Right ventricle myocardium superior (tissue), 1 donor: ENCODE results near the gene INAVA. TPM values are rescaled to one million over a fixed set of nuclear protein-coding genes. Genes with fewer than 3 reads are reported as not detected.

Experiments used
- ATAC-seq: fragments of 200-7000 bp; cut with Tn5 transposase; one replicate; pipeline ENCODE4 v1.9.1; 2020; ENCODE audit warnings: mild to moderate bottlenecking; ENCODE audit not compliant: poor library complexity
- DNase-seq: peaks from one replicate; pipeline ENCODE4 v3.0.0-alpha.2; 2020
- intact Hi-C: fragments of 100-400 bp; cut with DNase I; formaldehyde crosslinking; loops from one replicate; pipeline ENCODE4 v1.11.2; 2022
- total RNA-seq: library from RNA; stranded (reverse); fragmentation: NEBNext Ultra II Directional; extraction: Animal tissue kit (Norgen Biotek cat#: 25700); gene quantifications from one replicate; pipeline ENCODE4 v1.2.1, GENCODE V29; 2021
- donor health status: DM: no; HTN: yes; CAD: no; lungs with severe emphysema.

Gene INAVA
- total RNA-seq, 1 donor from 2014 or later: not detected

GRCh38 chr1:200873671-200874397, 20.9 kb upstream of the INAVA start:
- intact Hi-C loops: no loop called here
- no peak for ATAC-seq
- DNase-seq: no peak

DNA sequence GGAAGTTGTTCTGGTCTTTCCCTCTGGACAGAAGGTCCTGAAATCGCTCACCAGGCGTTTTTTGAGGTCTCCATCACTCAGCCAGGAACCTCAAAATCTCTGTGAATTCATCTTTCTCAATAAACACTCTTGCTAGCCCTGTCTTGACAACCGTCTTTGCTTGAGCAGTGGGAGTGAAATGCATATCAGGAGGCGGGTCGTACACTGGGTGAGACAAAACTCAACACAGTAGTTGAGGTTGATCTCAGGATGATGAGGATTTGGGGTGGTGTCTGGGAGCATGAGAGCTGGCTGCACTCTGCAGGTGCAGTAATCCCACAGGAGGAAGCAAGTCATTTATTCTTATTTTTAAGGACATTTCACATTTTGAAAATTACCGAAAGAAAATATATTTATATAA, 20.0 kb upstream of the INAVA start:
- ATAC-seq (no peak), DNase-seq (no peak)
- intact Hi-C loops: no loop called here

GRCh38 chr1:200875416-200875815, 19.3 kb upstream of the INAVA start:
- ATAC-seq: no peak
- intact Hi-C loops: no loop called here
- no peak for DNase-seq

DNA sequence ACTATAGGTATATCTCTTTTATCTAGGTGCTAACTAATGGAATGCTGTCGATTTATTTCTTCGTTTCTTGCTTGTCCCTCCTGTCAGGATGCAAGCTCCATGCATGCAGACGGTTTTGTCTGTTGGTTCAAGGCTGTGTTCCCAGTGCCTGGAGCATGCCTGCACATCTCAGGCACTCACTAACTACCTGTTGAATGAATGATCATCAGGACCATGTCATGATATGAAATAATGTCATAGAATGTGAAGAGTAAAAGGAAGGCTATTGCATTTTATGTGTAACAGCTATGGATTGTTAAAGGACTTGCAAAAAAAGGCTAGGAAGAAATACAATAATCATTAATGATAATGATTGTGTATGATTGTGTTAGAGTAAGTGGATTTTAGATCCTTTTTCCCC, 17.7 kb upstream of the INAVA start:
- intact Hi-C loops: no loop called here
- ATAC-seq (no peak), DNase-seq (no peak)

DNA sequence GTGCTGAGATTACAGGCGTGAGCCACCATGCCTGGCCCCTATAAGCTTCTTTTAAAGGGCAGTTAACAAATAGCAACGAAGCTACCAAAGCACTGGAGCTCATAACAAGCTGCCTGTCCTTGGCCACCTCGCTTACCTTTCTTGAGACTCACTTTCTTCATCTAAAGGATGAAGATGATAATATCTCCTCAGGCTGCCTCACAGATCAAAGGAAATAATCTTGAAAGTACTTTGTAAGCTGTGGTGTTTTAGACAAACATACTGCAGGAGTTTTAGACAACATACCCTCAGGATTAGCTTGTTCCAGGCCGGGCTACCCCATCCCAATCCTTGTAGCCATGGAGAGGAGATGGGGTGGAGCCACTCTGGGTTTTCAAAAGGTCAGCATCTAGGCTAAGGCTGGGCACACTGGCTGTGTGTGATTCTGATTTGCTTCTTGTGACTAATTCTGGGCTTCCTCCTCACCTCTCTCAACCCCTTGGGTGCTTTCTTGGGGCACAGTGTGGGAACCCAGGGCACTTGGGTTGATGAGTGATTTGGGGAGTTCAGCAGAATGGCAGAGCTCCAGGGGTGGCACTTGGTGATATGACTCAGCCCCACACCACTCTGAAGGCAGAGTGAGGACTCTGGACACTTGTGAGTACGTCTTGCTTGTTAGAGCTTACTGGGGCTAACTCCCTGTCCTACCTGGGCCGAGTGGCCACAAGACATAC, 16.7 kb upstream of the INAVA start:
- DNase-seq: no peak
- intact Hi-C loops: no loop called here
- ATAC-seq: no peak

GRCh38 chr1:200880212-200880611, 14.5 kb upstream of the INAVA start:
- intact Hi-C loops: no loop called here
- ATAC-seq: no peak

DNA sequence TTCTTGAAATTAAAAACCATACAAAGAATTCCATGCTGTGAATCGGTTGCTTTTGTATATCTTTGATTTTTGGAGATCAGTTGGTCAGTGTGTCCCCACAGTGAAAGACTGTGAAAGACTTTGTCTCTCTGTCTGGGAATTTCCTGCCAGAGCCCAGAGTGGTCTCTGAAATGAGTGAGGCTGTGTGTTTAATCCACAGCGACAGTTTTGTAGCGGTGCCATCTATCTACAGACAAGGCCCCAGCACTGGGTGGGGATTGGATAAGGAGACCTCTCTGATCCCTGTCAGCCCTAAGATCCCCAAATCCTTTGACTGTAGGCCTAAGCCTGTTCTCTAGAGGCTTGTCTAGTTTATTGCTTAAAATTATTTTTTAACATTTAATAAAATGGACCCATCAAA, 11.6 kb upstream of the INAVA start:
- ATAC-seq (no peak), DNase-seq (no peak)
- intact Hi-C loops: no loop called here

More at GRCh38 chr1:200880212-200880611, 14.5 kb upstream of the INAVA start:
- DNase-seq: no peak

- intact Hi-C loops: no loop called here
- ATAC-seq (no peak), DNase-seq (no peak)
Observed at GRCh38 chr1:200885623-200886402, 8.9 kb upstream of the INAVA start.

DNA sequence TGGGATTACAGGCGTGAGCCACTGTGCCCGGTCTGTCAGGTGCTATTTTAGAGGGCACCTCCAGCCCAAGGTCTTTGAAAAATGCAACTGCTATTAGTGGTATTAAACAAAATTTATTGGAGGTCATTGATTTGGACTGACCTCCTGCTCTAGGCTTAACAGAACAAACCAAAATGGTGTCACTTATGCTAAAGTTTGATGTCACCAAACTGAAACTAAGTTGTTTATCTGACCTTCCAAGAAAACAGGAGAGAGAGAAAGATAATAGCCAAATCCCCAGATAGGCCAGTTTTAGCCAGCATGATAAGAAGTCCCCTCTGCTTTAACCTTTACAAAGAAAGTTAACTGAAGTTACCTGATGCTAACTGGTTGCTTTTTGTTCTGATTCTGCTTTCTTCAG, 8.1 kb upstream of the INAVA start:
- DNase-seq (no peak), ATAC-seq (no peak)
- intact Hi-C loops: no loop called here

GRCh38 chr1:200887036-200887435, 7.7 kb upstream of the INAVA start:
- DNase-seq (no peak), ATAC-seq (no peak)
- intact Hi-C loops: no loop called here

DNA sequence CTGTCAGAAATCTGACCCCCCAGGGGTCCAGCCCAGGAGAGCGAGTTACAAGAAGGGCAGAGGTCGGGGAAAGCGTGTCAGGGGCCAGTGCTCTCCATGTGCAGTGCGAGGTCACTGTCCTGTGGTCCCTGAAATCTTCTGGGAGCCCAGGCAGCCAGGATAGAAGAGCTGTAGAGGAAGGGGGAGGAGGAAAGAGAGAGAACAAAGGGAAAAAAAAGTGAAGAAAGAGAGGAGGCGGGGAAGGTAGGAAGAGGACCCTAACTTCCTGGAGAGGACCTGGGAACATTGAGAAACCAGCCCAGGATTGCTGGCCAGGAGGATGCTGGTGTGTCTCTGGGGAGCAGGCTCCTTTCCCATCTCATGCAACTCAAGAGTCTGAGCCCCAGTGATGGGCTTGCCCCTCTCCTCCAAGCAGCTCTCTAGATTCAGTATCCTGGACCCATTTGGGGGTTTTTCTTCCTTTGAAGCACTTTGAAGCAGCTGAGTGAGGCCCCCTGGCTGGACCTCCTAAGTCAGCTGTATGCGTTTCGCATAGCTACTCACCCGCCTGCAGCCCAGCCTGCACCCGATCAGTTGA, 6.8 kb upstream of the INAVA start:
- ATAC-seq (no peak), DNase-seq (no peak)
- intact Hi-C loops: no loop called here

DNA sequence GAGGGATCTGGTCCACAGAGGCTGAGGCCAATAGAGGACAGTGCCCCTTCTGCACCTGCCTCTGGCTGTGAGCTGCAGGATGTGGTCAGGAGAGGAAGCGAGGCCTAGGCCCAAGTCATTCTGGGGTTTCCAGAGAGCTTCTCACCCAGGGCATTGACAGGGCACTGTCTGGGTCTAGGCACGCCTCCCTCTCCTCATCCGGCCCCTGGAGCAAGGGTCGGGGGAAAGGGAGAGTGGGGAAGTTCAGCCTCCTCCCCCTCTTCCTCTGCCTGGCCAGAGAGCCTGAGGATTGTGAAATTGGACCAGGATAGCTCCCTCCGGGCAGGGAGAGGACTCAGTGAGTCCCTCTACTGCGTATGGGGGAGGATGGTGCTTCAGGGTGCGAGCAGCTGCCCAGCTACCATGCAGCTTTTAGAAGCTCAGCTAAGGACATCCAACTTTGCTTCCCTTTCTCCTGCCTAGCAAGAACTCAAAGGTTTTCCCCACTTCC, 6.3 kb upstream of the INAVA start:
- intact Hi-C loops: no loop called here
- DNase-seq (no peak), ATAC-seq (no peak)

- no peak for DNase-seq
- no peak for ATAC-seq
- intact Hi-C loops: no loop called here
Observed at GRCh38 chr1:200889571-200889970, 5.1 kb upstream of the INAVA start.

DNA sequence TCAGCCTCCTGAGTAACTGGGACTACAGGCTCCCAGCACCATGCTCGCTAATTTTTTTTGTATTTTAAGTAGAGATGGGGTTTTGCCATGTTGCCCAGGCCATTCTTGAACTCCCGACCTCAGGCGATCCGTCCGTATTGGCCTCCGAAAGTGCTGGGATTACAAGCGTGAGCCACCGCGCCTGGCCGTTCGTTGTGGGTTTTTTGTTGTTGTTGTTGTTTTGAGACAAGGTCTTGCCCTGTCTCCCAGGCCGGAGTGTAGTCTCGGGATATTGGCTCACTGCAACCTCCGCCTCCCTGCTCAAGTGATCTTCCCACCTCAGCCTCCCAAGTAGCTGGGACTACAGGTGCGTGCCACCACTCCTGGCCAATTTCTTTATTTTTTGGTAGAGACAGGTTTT, 4.7 kb upstream of the INAVA start:
- ATAC-seq: no peak
- intact Hi-C loops: no loop called here
- DNase-seq: no peak

DNA sequence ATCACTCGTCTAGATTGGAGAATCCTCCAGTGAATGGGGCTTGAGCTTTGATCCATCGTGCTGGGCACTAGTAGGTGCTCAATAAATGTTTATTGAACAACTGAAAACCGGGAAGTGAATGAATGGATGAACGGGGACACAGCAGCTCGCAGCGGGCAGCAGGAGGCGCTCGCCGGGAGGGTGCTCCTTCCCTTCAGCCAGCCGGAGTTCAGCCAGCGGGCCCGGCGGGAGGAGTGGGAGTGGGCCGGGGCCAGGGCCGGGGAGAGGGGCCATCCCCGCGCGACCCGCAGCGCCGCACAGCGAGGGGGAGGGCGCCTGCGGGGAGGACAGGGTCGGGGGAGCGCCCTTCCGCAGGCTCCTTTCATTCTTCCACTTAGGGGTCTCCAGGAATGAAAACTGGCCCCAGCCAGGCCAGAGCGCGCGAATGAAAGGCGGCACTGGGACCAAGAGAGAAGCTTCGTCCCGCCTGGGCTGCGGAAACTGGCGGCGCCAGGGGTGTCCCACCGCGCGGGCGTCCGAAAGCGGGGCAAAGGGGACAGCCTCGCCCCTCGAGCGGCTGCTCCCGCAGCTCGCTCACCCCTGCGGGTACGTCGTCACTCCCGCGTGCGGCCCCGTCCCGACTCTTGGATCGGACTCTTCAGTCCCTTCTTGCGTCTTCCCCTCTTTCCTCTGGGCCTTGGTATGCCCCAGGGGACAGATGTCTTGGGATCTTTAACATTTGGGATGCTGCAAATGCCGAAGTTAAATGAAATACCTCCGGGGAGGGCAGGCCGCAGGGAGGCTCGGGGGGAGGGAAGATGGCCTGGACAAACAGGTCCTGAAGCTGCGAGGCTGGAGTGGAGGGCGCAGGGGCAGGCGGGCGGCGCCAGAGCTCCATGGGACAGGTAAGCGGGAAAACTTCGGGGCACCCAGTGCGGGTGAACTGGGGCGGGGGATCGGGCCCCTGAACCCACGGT, 3.6 kb upstream of the INAVA start:
- DNase-seq (no peak), ATAC-seq (peak; percentile 71)
- intact Hi-C loops: no loop called here

DNA sequence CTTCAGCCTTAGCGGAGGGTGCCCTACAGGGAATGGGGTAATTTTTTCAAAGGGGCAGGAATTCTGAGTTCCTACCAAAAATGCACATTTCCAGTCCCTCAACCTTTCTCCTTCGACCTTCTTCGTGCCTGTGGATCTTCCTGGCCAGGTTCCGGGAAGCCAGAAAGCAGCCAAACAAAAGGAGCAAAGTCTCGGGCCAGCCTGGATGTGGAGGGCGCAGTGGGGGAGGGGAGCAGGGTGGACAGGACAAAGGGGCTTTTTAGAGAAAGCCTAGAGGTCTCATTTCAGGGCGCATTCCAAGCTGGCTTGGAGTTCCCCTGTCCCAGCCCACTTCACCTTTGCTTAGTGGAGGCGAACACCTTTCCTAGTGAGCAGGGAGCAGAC, 2.9 kb upstream of the INAVA start:
- no peak for DNase-seq
- intact Hi-C loops: no loop called here
- no peak for ATAC-seq

- no peak for DNase-seq
- no peak for ATAC-seq
- intact Hi-C loops: no loop called here
Observed at GRCh38 chr1:200892546-200892945, 2.2 kb upstream of the INAVA start.

- intact Hi-C loops: no loop called here
- no peak for DNase-seq
- no peak for ATAC-seq
Observed at GRCh38 chr1:200892958-200893357, 1.7 kb upstream of the INAVA start.
